ENCODE results near the gene LYL1.
"Not testable (repeated sequence)": the region's sequence is repeated elsewhere in the genome, so short reads cannot be mapped to it uniquely, and the experiment has no call there.

- TF ChIP-seq CTCF (IDR thresholded peaks at IDR 0.05; ENCODE audit: low read depth, low read length, poor library complexity, severe bottlenecking); EZH2phosphoT487 (IDR thresholded peaks at IDR 0.05; ENCODE audit: borderline replicate concordance, low read length): not testable (repeated sequence)
Measured at GRCh38 chr19:13149173-13149627, 46.5 kb upstream of the LYL1 start.

All from DOHH2 (cell line).